Uterine smooth muscle cell (primary cell): ENCODE measurements around the gene ETAA1. TPM values are rescaled to one million over a fixed set of nuclear protein-coding genes. Genes with fewer than 3 reads are reported as not detected.

Experiments used
- total RNA-seq: library from RNA; depleted of rRNA; stranded (reverse); fragments of >200 nt; gene quantifications from 2 replicates; pipeline ENCODE4 v1.2.3, GENCODE V29; 2014

Gene ETAA1
- 20.7 and 24.0 TPM in 2 replicates for total RNA-seq

DNA sequence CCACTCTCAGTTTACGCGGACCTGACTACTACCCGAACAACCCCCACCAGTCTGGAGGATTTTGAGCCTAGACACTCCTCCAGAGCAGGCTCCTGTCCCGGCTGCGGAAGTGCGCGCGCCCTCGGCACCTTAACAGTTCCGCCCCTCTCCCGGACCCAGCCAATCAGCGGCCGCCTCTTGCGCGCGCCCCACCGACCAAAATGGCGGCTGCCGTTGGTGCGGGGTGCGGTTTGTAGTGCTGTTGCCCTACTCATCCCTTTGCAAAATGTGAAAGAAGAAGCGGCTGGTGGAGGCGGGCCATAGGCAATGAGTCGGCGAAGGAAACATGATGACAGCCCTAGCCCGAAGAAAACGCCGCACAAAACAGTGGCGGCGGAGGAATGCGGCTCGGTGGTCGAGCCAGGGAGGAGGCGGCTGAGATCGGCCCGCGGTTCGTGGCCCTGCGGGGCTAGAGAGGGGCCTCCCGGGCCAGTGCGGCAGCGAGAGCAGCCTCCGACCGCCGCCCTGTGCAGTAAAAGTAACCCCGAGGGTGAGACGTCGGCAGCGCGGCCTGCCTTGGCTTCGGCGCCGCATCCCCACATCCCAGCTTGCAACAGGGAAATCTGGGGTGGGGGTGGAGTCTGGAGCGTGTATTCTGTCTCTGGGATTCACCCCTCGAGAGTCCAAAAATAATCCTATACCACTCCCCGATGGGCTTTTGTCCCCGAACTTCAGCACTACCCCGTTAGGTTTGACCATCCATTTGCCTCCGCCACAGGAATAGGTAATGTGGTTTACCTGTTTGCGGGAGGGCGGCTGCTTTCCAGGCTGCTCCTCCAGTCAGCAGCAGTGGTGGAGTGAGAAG is at the start of gene ETAA1:
Gene ETAA1 (plus strand): TSS at position 191 of the 844 bp plus-strand sequence. CDS start 116 bp downstream, at position 307.

